HG02642 (cell line): ENCODE measurements around the gene RNPEP.
"Not testable (repeated sequence)": the region's sequence is repeated elsewhere in the genome, so short reads cannot be mapped to it uniquely, and the experiment has no call there.

ENCODE experiments used
- ATAC-seq: cut with Tn5 transposase; IDR thresholded peaks from one replicate; pipeline ENCODE4 v1.9.1; 2021; ENCODE audit warnings: mild to moderate bottlenecking; ENCODE audit not compliant: unreplicated experiment, poor library complexity

The RNPEP gene

GRCh38 chr1:201958348-201958747 is 24.1 kb upstream of the RNPEP start:
- no peak for ATAC-seq

GRCh38 chr1:201962382-201962781 is 20.1 kb upstream of the RNPEP start:
- ATAC-seq: not testable (repeated sequence)

GRCh38 chr1:201964261-201964660 is 18.2 kb upstream of the RNPEP start:
- no peak for ATAC-seq

- ATAC-seq: no peak
Observed at GRCh38 chr1:201966171-201966570, 16.3 kb upstream of the RNPEP start.

GRCh38 chr1:201968202-201968925 is 14.1 kb upstream of the RNPEP start:
- no peak for ATAC-seq

- ATAC-seq: no peak
Observed at GRCh38 chr1:201970334-201971159, 11.9 kb upstream of the RNPEP start.

GRCh38 chr1:201982082-201982622 is 296 bp upstream of the RNPEP start:
- peak; percentile 9 for ATAC-seq

GRCh38 chr1:201983380-201983805 is 945 bp downstream of the RNPEP start:
- no peak for ATAC-seq

GRCh38 chr1:201984446-201984845 is 2.0 kb downstream of the RNPEP start:
- ATAC-seq: no peak

GRCh38 chr1:201985355-201985754 is 2.9 kb downstream of the RNPEP start:
- ATAC-seq: no peak

GRCh38 chr1:201988601-201989000 is 6.2 kb downstream of the RNPEP start:
- no peak for ATAC-seq

GRCh38 chr1:201989354-201990128 is 7.1 kb downstream of the RNPEP start:
- ATAC-seq: no peak

- no peak for ATAC-seq
Observed at GRCh38 chr1:201990427-201990826, 8.0 kb downstream of the RNPEP start.

- no peak for ATAC-seq
Observed at GRCh38 chr1:201999625-202000238, 17.3 kb downstream of the RNPEP start.

GRCh38 chr1:202002507-202002906 is 20.1 kb downstream of the RNPEP start:
- no peak for ATAC-seq

GRCh38 chr1:202004711-202005110 is 22.3 kb downstream of the RNPEP start:
- no peak for ATAC-seq

GRCh38 chr1:202005958-202006357 is 23.5 kb downstream of the RNPEP start:
- ATAC-seq: no peak

GRCh38 chr1:202007304-202007703 is 24.9 kb downstream of the RNPEP start:
- ATAC-seq: no peak

- ATAC-seq: no peak
Observed at GRCh38 chr1:202007805-202008489, 25.5 kb downstream of the RNPEP start.
